Astrocyte of the spinal cord (primary cell): ENCODE results near the gene GRB7.

Experiments
- DNase-seq: peaks from one replicate; pipeline ENCODE4 v3.0.0; 2011; ENCODE audit warnings: low read depth, low spot score
- H3K4me3 ChIP-seq: 2 replicates; pipeline ENCODE4 v1.5.1; 2011; ENCODE audit warnings: low read depth, mild to moderate bottlenecking, low read length, moderate library complexity
- in situ Hi-C: cut with HindIII; loops from 2 replicates; pipeline ENCODE4 v1.10.0; 2017; ENCODE audit warnings: low sequenced_read_pairs
- TF ChIP-seq, protein P1 (sequence below): IDR thresholded peaks from 2 replicates; pipeline ENCODE4 v1.5.1; 2012; ENCODE audit warnings: low read depth, mild to moderate bottlenecking, low read length, inconsistent platforms

The GRB7 gene

DNA sequence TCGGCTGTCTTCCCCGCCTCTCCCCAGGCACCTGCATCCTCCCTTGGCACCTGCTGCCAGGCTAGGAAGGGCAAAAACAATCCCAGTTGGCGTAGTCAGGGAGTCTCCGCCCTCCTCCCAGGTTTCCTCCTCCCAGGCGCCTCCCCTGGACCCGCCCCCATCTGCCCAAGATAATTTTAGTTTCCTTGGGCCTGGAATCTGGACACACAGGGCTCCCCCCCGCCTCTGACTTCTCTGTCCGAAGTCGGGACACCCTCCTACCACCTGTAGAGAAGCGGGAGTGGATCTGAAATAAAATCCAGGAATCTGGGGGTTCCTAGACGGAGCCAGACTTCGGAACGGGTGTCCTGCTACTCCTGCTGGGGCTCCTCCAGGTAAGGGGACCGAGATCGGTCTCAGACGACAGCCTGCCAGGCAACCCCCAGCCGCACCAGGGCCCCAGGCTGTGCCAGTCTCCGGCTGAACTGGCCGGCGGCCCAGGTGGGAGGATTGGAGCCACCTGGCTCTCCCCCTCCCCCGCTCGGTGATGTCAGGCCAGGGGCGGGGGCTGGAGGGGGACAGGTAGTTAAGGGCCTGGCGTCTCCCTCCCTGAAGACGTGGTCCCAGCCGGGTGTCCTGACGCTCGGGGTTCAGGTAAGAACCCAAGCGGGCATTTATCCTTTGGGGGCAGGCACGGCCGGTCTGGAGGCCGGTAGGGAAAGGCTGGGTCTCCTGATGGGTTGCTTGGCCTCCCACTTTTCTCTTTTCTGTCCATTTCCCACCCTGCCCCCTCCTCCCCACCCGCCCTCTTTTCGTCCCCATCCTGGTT lies at the start of gene GRB7:
GRB7 (plus strand) TSS at position 179 of the 808 bp plus-strand sequence. CDS start 4,364 bp downstream, outside the sequence.
- DNase-seq, result no peak
- TF ChIP-seq, protein P1, sequence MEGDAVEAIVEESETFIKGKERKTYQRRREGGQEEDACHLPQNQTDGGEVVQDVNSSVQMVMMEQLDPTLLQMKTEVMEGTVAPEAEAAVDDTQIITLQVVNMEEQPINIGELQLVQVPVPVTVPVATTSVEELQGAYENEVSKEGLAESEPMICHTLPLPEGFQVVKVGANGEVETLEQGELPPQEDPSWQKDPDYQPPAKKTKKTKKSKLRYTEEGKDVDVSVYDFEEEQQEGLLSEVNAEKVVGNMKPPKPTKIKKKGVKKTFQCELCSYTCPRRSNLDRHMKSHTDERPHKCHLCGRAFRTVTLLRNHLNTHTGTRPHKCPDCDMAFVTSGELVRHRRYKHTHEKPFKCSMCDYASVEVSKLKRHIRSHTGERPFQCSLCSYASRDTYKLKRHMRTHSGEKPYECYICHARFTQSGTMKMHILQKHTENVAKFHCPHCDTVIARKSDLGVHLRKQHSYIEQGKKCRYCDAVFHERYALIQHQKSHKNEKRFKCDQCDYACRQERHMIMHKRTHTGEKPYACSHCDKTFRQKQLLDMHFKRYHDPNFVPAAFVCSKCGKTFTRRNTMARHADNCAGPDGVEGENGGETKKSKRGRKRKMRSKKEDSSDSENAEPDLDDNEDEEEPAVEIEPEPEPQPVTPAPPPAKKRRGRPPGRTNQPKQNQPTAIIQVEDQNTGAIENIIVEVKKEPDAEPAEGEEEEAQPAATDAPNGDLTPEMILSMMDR, result no peak
- no peak within 1 kb of the TSS for H3K4me3 ChIP-seq
- in situ Hi-C loops, result no loop called here

DNA sequence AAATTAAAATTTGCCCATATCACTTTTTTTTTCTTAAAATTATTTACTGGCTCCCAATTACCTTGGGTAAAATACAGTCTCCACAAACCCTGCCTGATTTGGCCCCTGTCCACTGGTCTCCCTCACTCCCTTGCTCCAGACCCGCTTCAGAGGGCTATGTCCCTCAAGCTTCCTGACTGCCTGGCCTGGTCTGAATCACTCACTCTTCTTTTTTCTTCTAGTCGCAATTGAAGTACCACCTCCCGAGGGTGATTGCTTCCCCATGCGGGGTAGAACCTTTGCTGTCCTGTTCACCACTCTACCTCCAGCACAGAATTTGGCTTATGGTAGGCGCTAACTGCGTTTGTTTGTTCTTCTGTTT lies 49.3 kb upstream of the GRB7 start:
- no peak for DNase-seq
- TF ChIP-seq, protein P1, result no peak
- H3K4me3 ChIP-seq, result peak overlapping the region; percentile 76
- in situ Hi-C loops, result no loop called here

DNA sequence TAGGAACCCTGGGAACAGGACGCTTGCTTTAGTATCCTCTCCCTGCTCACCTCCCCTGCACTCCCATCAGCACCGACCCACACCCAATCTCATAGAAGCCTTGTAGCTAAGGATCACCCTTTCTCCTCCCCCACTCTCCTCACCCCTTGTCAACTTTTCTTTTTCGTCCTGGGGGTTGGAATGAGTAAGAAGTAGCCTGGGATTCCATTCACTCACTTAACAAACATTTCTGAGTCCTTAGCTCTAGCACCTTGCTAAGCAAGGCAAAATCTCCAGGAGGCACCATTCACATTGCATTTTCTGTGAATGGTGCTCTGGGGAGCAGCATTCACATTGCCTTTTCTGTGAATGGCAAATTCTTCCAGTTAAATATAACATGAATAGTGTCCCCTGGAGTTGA lies 48.8 kb upstream of the GRB7 start:
- peak overlapping the region; percentile 76 for H3K4me3 ChIP-seq
- TF ChIP-seq, protein P1, result no peak
- in situ Hi-C loops, result no loop called here
- DNase-seq, result no peak

DNA sequence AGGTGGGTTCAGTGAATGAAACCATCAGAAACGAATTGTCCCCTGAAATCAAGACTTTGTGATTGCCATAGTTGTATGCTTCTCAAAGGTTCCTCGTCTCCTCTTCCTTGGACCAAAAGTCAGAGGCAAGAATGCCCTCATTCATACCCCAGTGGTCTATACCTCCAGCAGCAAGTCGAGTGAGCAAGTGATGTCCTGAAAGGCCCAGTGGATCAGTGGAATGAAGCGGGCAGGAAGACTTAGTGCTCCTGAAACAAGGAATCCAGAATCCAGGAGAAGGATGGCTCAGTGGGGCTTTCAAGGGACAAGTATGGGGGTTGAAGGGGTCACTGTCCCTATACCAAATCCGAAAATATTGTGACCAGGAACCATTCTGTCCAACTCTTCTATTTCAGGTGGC lies 43.1 kb upstream of the GRB7 start:
- no peak overlapping the region for H3K4me3 ChIP-seq
- TF ChIP-seq, protein P1, result no peak
- in situ Hi-C loops, result no loop called here
- DNase-seq, result no peak

DNA sequence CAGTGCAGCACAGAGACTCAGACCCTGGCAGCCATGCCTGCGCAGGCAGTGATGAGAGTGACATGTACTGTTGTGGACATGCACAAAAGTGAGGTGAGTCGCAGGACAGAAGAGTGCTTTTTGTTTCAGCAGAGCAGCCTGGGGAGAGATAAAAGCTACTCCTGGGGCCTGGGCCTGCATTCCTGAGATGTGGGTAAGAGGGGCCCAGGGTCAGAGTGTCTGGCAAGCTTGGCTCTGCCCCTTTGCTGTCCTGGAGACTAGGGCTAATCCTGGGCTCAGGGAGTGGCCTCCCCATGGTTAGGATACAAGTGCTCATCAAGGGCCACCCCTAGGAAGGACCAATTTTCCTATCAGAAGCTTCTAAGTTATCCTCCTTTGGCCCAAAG lies 42.7 kb upstream of the GRB7 start:
- TF ChIP-seq, protein P1, result no peak
- no peak for DNase-seq
- in situ Hi-C loops, result no loop called here
- no peak overlapping the region for H3K4me3 ChIP-seq

DNA sequence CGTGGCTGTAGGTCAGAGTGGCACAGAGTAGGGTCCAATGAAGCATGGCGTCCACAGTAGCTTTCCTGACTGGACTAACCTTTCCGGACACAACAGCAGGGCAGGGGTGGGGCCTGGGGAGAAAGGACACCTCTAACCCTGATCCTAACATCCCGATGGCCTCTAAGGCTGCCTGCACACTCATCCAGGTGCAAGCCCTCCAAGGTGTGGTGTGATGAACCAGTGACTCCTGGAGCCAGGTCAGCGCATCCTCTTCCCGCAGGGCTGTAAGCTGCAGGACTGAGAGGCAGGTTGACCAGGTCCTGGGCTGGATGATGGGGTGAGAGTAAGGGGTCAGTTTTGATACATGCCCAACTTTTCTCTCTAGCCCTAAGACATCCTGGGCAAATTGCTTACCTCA lies 41.0 kb upstream of the GRB7 start:
- TF ChIP-seq, protein P1, result no peak
- in situ Hi-C loops, result no loop called here
- H3K4me3 ChIP-seq, result no peak overlapping the region
- DNase-seq, result no peak
